HG03045 (cell line): ENCODE results near the gene KCNJ12.
"Not testable (repeated sequence)": the region's sequence is repeated elsewhere in the genome, so short reads cannot be mapped to it uniquely, and the experiment has no call there.

ENCODE experiments used
- ATAC-seq: cut with Tn5 transposase; IDR thresholded peaks from one replicate; pipeline ENCODE4 v1.9.1; 2021; ENCODE audit warnings: mild to moderate bottlenecking, moderate library complexity; ENCODE audit not compliant: unreplicated experiment

The KCNJ12 gene

DNA sequence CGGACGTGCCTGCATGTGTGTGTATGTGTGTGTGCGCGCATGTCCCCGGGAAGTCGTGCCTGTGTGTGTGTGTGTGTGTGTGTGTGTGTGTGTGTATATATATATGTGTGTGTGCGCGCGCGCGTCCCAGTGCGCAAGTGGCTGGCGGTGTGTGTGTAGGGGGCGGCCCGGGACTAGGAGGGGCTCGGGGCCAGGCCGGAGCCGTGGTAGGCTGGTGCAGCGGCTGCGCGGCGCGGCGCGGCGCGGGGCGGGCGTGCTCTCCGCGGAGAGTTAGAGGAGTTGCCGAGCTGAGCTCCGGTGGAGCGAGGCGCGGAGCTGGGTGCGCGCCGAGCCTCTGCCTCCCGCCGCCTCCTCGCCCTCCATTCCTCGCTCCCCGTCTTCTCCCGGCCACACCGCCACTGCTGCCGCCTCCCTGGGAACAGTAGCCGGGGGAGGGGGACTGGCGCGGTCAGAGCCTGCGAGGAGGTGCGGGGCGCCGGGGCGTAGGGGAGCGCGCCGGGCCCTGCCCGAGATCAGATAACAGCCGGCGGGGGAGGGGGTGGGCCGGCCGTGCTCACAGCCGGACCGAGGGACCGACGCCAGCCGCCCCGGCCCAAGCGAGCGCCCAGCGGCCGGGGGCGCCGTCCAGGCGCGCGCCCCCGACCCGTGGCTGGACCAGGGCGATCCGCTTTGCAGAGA lies at the start of gene KCNJ12:
Gene KCNJ12 (plus strand): TSS at position 277 of the 678 bp plus-strand sequence. CDS start 38,986 bp downstream, outside the sequence.
- ATAC-seq = no peak

- not testable (repeated sequence) for ATAC-seq
Measured at GRCh38 chr17:21327921-21328320, 48.2 kb upstream of the KCNJ12 start.

GRCh38 chr17:21328778-21329177 lies 47.4 kb upstream of the KCNJ12 start:
- not testable (repeated sequence) for ATAC-seq

DNA sequence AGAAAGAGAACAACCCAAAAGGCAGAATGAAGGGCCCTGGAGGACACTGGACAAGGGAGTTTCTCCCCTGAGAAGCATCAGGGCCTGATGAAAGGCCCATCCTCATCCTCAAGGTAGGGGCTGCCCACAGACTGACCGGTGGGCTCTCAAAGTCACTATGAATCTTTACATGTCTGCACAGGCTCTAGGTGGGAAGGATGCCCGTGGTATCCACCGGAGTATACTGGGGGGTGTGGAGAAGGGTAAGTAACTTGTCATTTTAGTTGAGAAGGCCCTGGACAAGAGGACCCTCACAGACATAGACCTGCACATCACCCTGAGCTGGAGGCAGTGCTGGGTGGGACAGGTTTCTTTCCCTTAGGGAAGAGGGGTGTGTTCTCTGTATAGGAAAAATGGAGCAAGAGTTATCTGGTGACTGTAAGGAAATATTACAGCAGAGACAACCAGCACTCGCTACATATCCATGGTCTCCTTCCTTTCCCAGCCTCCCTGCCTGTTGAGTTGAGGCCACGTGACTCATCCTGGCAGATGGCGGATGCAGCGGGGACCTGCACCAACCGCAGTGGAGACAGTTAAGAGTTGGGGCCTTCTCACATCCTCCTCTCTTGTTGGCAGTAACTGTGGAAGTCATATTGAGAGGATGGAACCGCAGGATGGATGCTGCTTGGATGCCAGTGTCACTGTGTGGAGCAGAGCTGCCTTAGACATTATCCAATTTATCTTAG lies 45.6 kb upstream of the KCNJ12 start:
- no peak for ATAC-seq

DNA sequence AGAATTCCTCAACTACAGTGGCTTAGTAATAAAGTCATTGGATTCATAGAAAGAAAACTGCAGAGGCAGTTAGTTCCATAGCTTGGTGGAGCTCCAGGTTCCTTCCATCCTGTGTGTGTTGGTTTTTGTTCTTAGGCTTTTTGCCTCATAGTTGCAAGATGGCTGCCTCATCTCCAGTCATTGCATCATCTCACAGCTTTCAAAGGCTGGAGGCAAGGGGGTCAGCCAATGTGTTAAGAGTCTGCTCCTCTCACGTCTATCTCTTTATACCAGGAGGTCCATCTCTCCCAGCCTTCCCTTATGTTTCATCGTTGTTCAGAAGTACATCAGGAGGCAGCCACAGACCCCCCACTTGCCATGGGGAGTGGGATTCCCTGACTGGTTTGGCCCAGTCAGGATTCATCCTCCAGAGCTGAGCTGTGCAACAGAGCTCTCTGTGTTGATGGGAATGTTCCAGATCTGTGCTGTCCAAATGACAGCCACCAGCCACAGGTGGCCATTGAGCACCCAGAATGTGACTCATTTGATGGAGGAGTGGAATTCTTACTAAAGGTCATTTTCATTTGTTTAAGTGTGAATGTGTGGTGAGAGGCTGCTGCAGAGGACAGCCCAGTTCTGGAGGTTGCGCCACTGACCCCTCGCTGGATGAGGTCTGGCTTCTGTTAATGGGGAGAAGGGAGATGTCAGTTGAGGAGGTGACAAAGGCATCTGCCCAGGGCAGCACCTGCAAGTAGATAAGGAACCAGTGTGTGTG lies 39.4 kb upstream of the KCNJ12 start:
- ATAC-seq = not testable (repeated sequence)

DNA sequence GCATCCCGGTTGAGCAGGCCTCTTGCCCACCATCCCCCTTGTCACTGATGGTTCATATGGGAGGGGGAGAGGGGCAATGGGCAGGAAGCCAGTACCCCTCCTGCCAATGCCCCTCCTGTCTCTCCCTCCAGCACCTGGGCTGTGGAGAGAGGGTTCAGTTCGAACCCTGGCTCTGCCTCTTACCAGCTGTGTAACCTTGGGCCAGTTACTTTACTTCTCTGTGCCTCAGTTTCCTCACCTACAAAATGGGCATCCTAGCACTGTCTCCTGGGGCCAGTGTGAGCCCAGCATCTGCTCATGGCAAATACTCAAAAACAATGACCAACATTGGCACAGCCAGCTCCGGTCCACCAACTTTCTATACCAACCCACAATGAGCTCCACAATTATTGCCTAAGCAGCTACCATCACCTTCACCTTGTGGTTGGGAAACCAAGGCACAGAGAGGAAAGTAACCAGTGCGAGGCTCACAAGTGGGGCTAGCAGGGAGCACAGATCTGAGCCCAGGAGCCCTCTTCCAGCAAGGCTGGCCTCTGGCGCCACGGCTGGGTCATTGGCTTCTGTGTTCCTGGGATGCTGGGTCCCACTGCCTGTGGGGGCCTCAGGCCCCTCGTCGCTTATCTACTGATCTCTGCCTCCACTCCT lies 38.1 kb upstream of the KCNJ12 start:
- ATAC-seq = not testable (repeated sequence)

GRCh38 chr17:21339011-21339410 lies 37.1 kb upstream of the KCNJ12 start:
- no peak for ATAC-seq

GRCh38 chr17:21339571-21339970 lies 36.6 kb upstream of the KCNJ12 start:
- ATAC-seq = not testable (repeated sequence)

DNA sequence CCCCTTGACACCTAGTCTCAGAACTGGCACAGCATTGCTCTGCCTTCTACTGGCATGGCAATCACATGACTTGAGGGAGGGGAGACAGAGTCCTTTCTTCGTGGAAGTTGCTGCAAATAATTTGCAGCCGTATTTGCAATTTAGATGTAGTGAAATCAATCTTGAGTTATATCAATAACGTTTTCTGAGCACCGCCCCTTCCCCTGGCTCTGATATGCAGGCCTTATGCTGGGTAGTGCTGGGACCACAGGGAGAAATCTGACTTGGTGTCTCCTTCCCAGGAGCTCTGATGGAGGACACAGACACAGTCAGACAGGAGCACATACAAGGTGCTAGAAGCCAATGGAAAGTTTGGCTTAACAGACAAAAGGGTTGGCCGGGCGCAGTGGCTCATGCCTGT lies 35.8 kb upstream of the KCNJ12 start:
- ATAC-seq = not testable (repeated sequence)

- not testable (repeated sequence) for ATAC-seq
Measured at GRCh38 chr17:21341279-21341678, 34.9 kb upstream of the KCNJ12 start.

- not testable (repeated sequence) for ATAC-seq
Measured at GRCh38 chr17:21341925-21342540, 34.1 kb upstream of the KCNJ12 start.

DNA sequence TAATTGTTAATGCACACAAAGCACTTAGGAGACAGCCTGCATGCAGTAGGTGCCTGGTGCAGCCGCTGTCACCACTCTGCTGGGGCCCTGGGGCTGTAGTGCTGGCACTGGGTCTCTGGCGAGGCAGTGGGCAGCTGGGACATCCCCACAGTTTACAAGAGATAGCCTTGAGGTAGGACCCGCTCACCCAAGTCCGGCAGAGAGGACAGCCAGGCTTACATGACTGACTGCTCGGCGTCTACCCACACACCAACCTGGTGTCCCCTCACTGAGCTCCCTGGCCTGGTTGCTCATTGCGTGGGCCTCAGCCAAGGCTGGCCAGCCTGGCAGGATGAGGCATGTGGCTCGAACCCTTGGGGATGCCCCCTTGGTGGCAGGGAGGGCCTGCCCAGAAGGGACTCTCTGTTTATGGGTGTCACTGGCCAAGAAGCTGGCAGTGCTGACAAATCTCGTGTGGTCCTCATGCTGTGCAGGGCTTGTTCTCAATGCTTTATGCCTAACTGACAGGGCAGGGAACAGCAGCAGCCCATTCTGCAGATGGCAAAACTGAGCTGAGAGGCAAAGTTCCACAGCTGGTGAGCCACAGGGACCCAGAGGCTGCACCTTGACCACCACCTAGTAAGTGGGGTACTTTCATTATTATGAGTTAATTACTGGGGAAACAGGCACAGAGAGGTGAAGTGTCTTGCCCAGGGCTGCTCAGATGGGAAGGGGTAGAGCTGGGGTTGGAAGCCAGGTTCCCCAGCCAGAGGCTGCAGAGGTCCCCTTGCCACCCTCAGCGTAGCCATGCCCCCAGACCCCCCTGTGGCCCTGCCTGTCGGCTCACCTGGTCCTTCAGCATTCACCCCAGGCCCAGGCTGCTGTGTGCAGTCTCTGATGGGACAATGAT lies 32.9 kb upstream of the KCNJ12 start:
- ATAC-seq = not testable (repeated sequence)

DNA sequence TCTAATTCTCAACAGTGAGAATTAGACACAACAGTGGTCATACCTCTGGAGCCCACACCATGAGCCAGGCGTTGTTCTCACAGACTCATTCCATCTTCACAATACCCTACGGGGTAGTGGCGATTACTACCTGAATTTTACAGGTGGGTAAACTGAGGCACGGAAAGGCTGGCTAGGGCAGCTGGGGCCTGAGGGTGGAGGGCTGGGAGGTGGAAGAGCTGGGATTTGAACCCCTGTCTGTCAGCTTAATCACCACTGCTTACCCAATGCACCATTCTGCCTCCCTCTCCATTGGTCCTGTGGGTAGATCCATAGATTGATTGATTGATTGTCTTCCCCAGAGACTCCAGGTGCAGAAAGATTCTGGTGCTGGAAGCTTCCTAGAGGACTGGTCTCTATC lies 31.4 kb upstream of the KCNJ12 start:
- ATAC-seq = not testable (repeated sequence)

DNA sequence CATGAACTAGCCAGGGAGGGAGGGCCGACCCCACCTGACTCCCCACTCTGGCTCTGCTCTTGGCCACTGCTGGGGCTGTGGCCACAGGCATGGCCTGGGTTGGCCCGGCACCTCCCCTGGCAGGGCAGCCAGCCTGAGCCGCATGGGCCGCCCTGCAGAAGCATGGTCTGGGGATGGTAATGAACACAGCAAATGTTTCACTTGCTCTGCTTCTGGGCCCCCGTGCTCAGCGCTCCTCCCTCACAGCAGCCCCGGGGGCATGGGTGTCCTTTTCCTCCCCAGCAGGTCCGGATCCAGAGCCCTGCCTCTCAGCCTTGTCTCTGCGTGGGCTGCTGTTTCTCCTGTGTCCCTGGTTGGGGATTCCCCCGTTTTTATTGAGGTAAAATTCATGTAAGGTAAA lies 30.9 kb upstream of the KCNJ12 start:
- ATAC-seq = no peak

- ATAC-seq = not testable (repeated sequence)
Measured at GRCh38 chr17:21346107-21346506, 30.1 kb upstream of the KCNJ12 start.

DNA sequence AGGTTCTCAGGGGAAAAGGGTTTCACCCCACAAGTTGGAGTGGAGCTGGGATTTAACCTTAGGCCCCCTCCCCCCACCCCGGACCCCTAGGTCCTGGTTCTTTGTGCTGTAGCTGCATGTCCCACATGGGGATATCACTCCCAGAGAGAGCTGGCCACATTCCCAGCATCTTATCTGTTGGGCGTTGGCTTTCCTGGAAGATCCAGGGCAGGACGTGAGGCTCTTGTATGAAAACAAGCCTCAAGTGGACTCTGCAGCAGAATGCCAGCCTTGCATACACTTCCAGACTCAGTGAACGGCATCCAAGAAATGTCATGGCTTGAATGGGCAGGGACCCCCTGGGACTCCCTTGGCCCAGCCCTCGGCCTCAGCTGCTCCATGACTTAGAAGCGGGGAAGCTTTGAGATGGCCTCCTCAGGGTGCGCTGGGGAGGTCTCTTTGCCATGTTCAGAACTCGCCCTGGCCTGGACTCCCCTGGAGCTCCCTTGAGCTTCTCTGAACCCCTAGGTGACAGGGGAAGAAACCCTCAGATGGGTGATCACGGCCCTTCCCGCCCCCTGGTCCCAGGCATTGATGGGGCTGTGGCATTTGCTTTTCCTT lies 29.4 kb upstream of the KCNJ12 start:
- not testable (repeated sequence) for ATAC-seq

- ATAC-seq = not testable (repeated sequence)
Measured at GRCh38 chr17:21347660-21348059, 28.5 kb upstream of the KCNJ12 start.

DNA sequence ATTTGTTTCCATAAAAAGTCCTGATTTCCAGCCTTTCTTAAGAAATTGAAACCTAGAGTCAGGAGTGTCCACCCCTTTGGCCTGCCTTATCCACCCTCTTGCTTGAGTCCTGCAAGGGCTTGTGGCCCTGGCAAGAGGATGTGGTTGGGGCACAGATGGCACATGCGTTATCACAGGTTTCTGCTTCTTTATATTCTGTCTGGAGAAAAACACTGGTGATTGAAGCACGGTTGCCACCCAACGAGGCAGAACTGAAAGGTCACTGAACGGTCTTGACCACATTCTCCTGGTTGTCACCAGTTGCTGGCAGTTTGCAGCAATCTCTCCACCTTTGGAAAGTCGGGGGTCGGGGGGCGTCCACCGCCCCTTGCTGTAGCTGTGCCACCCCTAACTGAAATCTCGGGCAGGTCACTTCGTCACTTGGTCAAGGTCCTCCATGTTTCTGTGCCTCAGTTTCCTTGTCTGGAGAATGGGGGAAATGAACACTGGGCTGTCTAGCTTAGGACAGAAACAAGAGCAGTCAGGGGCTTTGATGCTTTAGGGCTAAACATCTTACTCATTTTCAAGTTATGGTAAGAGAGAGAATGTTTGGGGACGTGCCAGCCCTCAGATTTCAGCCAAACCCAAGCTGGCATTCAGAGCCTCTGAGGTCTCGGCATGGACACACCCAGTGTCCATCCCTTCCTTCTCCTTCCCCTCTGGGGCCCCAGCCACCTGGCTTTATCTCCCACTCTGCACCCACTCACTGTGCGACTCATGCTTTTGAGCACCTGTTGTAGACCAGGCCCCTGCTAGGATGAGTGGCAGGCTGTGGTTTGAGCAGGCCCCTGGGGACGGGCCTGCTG lies 27.9 kb upstream of the KCNJ12 start:
- ATAC-seq = not testable (repeated sequence)
